IMR-90 (cell line): ENCODE measurements around the gene SYNE2. TPM values are rescaled to one million over a fixed set of nuclear protein-coding genes. Genes with fewer than 3 reads are reported as not detected.

Source experiments
- ATAC-seq: fragments of 200-7000 bp; cut with Tn5 transposase; 2 replicates; pipeline ENCODE4 v1.9.1; 2020; ENCODE audit warnings: low read depth, mild to moderate bottlenecking, moderate library complexity
- BruUV-seq: library from RNA; stranded (reverse); fragments of 400-500 nt; replicated peaks from 2 replicates; lab custom pipeline; 2021; lab: Mats Ljungman, UMichigan
- CTCF ChIA-PET: fragments of 300-600 bp; formaldehyde crosslinking; extraction: SDS; loops from one replicate; lab custom pipeline; 2021; ENCODE audit warnings: antibody characterized with exemption; lab: Yijun Ruan, JAX
- POLR2A ChIA-PET: fragments of 300-600 bp; sonication (Branson Sonifier 250); formaldehyde crosslinking; loops from one replicate; lab custom pipeline; 2022; ENCODE audit warnings: antibody characterized with exemption; ENCODE audit not compliant: unreplicated experiment; lab: Charles Lee
- DNase-seq: peaks from one replicate; pipeline ENCODE4 v3.0.0; 2013
- H2AFZ ChIP-seq: replicated peaks from 2 replicates; pipeline ENCODE3; 2013; ENCODE audit warnings: low read length, mild to moderate bottlenecking; ENCODE audit not compliant: poor library complexity
- H2AK5ac ChIP-seq: 2 replicates; pipeline ENCODE4 v1.6.1; 2013; ENCODE audit warnings: low read depth, low read length, inconsistent platforms
- H2AK9ac ChIP-seq: replicated peaks from 2 replicates; pipeline ENCODE3; 2013; ENCODE audit warnings: mild to moderate bottlenecking, low read depth, low read length, moderate library complexity; ENCODE audit not compliant: poor library complexity
- H2BK120ac ChIP-seq: 2 replicates; pipeline ENCODE4 v1.6.1; 2013; ENCODE audit warnings: low read depth, low read length, inconsistent platforms
- H2BK15ac ChIP-seq: 3 replicates; pipeline ENCODE4 v1.6.1; 2013; ENCODE audit warnings: low read depth, low read length, inconsistent platforms
- H2BK20ac ChIP-seq: 2 replicates; pipeline ENCODE4 v1.6.1; 2013; ENCODE audit warnings: low read depth, mild to moderate bottlenecking, inconsistent platforms, low read length, moderate library complexity
- H2BK5ac ChIP-seq: 2 replicates; pipeline ENCODE4 v1.6.1; 2013; ENCODE audit warnings: mild to moderate bottlenecking, low read depth, low read length, inconsistent platforms; ENCODE audit not compliant: poor library complexity, severe bottlenecking
- H3K14ac ChIP-seq: replicated peaks from 2 replicates; pipeline ENCODE4 v1.6.1; 2013; ENCODE audit warnings: low read depth, low read length, inconsistent platforms
- H3K18ac ChIP-seq: 2 replicates; pipeline ENCODE4 v1.6.1; 2013; ENCODE audit warnings: low read depth, low read length, control low read depth
- H3K23ac ChIP-seq: 2 replicates; pipeline ENCODE4 v1.6.1; 2013; ENCODE audit warnings: low read depth, low read length, inconsistent platforms
- H3K27ac ChIP-seq: 2 replicates; pipeline ENCODE4 v1.5.1; 2013; ENCODE audit warnings: mild to moderate bottlenecking, control low read depth, low read length; ENCODE audit not compliant: insufficient read depth
- H3K27me3 ChIP-seq: 2 replicates; pipeline ENCODE4 v1.6.1; 2013; ENCODE audit warnings: low read length; ENCODE audit not compliant: control insufficient read depth, insufficient read depth
- H3K36me3 ChIP-seq: 2 replicates; pipeline ENCODE4 v1.6.1; 2013; ENCODE audit warnings: low read length, mixed read lengths; ENCODE audit not compliant: control insufficient read depth, insufficient read depth
- H3K4ac ChIP-seq: 2 replicates; pipeline ENCODE4 v1.6.1; 2013; ENCODE audit warnings: low read depth, low read length, inconsistent platforms
- H3K4me1 ChIP-seq: 2 replicates; pipeline ENCODE4 v1.6.1; 2013; ENCODE audit warnings: low read length, mixed read lengths; ENCODE audit not compliant: control insufficient read depth, insufficient read depth
- H3K4me2 ChIP-seq: 2 replicates; pipeline ENCODE4 v1.6.1; 2013; ENCODE audit warnings: low read depth, mild to moderate bottlenecking, control low read depth, low read length, moderate library complexity
- H3K4me3 ChIP-seq: 2 replicates; pipeline ENCODE4 v1.5.1; 2013; ENCODE audit warnings: low read depth, mild to moderate bottlenecking, control low read depth, low read length, moderate library complexity; ENCODE audit not compliant: insufficient read depth
- H3K56ac ChIP-seq: 2 replicates; pipeline ENCODE4 v1.6.1; 2013; ENCODE audit warnings: low read length, inconsistent platforms; ENCODE audit not compliant: insufficient read depth; ENCODE audit errors: extremely low read depth
- H3K79me1 ChIP-seq, 2 experiments: 2 replicates each; pipeline ENCODE4 v1.6.1; 2013; ENCODE audit warnings: low read length in 2 of 2, inconsistent platforms in 1 of 2, low read depth in 1 of 2
- H3K9ac ChIP-seq: 2 replicates; pipeline ENCODE4 v1.6.1; 2013; ENCODE audit warnings: low read depth, low read length, control low read depth
- H3K9me1 ChIP-seq: 2 replicates; pipeline ENCODE4 v1.6.1; 2013; ENCODE audit warnings: low read length, inconsistent platforms; ENCODE audit not compliant: insufficient read depth
- H3K9me3 ChIP-seq: 2 replicates; pipeline ENCODE4 v1.6.1; 2013; ENCODE audit warnings: low read length; ENCODE audit not compliant: control insufficient read depth, insufficient read depth
- H4K20me1 ChIP-seq: 2 replicates; pipeline ENCODE4 v1.6.1; 2013; ENCODE audit warnings: low read length, inconsistent platforms; ENCODE audit not compliant: insufficient read depth
- H4K5ac ChIP-seq: 2 replicates; pipeline ENCODE4 v1.6.1; 2013; ENCODE audit warnings: mild to moderate bottlenecking, low read depth, low read length, control low read depth
- H4K8ac ChIP-seq, 2 experiments: 2 replicates each; pipeline ENCODE4 v1.6.1; 2013; ENCODE audit warnings: low read depth in 2 of 2, low read length in 2 of 2, control low read depth in 1 of 2, inconsistent platforms in 1 of 2
- H4K91ac ChIP-seq: 2 replicates; pipeline ENCODE4 v1.6.1; 2013; ENCODE audit warnings: low read depth, low read length, inconsistent platforms; ENCODE audit not compliant: insufficient read depth
- CEBPB ChIP-seq: IDR thresholded peaks from 2 replicates; pipeline ENCODE4 v1.6.1; 2012; ENCODE audit warnings: low read depth, low read length, improper control_type of control experiment
- CHD1 ChIP-seq: IDR thresholded peaks from 2 replicates; pipeline ENCODE4 v1.6.1; 2012; ENCODE audit warnings: low read depth, low read length, improper control_type of control experiment
- CTCF ChIP-seq: conservative IDR thresholded peaks from 2 replicates; pipeline ENCODE4 v1.5.1; 2012; ENCODE audit warnings: mild to moderate bottlenecking, low read depth, low read length, improper control_type of control experiment
- MAFK ChIP-seq: IDR thresholded peaks from 2 replicates; pipeline ENCODE4 v1.6.1; 2012; ENCODE audit warnings: low read depth, low read length, improper control_type of control experiment
- MXI1 ChIP-seq: IDR thresholded peaks from 2 replicates; pipeline ENCODE4 v1.6.1; 2012; ENCODE audit warnings: low read depth, mild to moderate bottlenecking, low read length, moderate library complexity, borderline replicate concordance
- RFX5 ChIP-seq: IDR thresholded peaks from 2 replicates; pipeline ENCODE4 v1.8.0; 2012; ENCODE audit warnings: low read depth, mild to moderate bottlenecking, low read length, moderate library complexity
- WGBS, 2 experiments: methylation state at CpG; one replicate each; pipeline versions ENCODE4 v1.1.5 to v1.1.7; 2013; ENCODE audit warnings: missing lambda C conversion rate in 2 of 2; ENCODE audit not compliant: insufficient read length in 1 of 2; ENCODE audit errors: extremely low coverage in 2 of 2; 5-methylcytosine and 5-hydroxymethylcytosine counted together
- dilution Hi-C: fragments of 300-500 bp; cut with HindIII; formaldehyde crosslinking; loops from one replicate; pipeline ENCODE4 v1.14.3; 2018; ENCODE audit warnings: low sequenced_read_pairs; ENCODE audit not compliant: unreplicated experiment
- in situ Hi-C: fragments of 300-500 bp; cut with MboI; formaldehyde crosslinking; loops from 3 replicates; pipeline ENCODE4 v1.14.3; 2019; ENCODE audit warnings: low sequenced_read_pairs, inconsistent platforms, mixed read lengths
- intact Hi-C: fragments of 100-400 bp; cut with micrococcal nuclease; formaldehyde crosslinking; loops from 2 replicates; pipeline ENCODE4 v1.10.0; 2022
- polyA plus RNA-seq, 3 experiments: library from polyadenylated mRNA; depleted of rRNA; stranded (reverse); fragments of >200 nt; gene quantifications; 2 replicates each; pipeline ENCODE4 v1.2.3, GENCODE V29; 2012; ENCODE audit warnings: low replicate concordance in 1 of 3
- total RNA-seq: library from RNA; depleted of rRNA; stranded (reverse); fragments of >200 nt; gene quantifications from 2 replicates; pipeline ENCODE4 v1.2.3, GENCODE V29; 2012

The SYNE2 gene
- total and polyA plus RNA-seq, 2 of the 4 experiments (the other 2 are of a cell fraction): 5.2 to 28.9 TPM

GRCh38 chr14:64221391-64222003, 368.7 kb downstream of the SYNE2 start:
- no TSS peak for BruUV-seq
- intact Hi-C loops (no loop called here), in situ Hi-C loops (no loop called here), dilution Hi-C loops (no loop called here)
- Histone ChIP-seq H3K27ac (no peak overlapping the region), H4K20me1 (no peaks in the 10 kb centered on the region), H3K14ac (no peak overlapping the region), H3K36me3 (peaks cover 9% of the 10 kb centered on the region; the same call in 1 of the 2 replicates), H3K23ac (no peak overlapping the region), H3K4ac (no peak overlapping the region), H2BK20ac (no peak overlapping the region), H3K79me1 (no peaks in the 10 kb centered on the region), H3K9ac (no peak overlapping the region), H4K91ac (no peak overlapping the region), H4K5ac (no peak overlapping the region), H3K9me3 (no peaks in the 10 kb centered on the region), H2AK5ac (no peak overlapping the region), H3K4me1 (no peaks in the 10 kb centered on the region), H3K56ac (no peak overlapping the region), H3K4me2 (no peak overlapping the region), H4K8ac (no peak overlapping the region), H3K18ac (no peak overlapping the region), H2AFZ (no peak overlapping the region), H2BK5ac (no peak overlapping the region), H2BK120ac (no peak overlapping the region), H2AK9ac (no peak overlapping the region), H3K4me3 (no peak overlapping the region), H3K9me1 (peaks cover 3% of the 10 kb centered on the region; the same call in 1 of the 2 replicates), H3K27me3 (no peaks in the 10 kb centered on the region), H2BK15ac (no peak overlapping the region)
- CTCF ChIA-PET: no interaction called here
- POLR2A ChIA-PET: no interaction called here
- WGBS, 2 experiments: 98% methylated on average over 7 of the region's 14 CpGs; no CpG with 5 or more reads in 1 of the 2 experiments
- TF ChIP-seq CHD1: no peak
- TF ChIP-seq MAFK: no peak
- TF ChIP-seq MXI1: no peak
- TF ChIP-seq CEBPB: no peak
- TF ChIP-seq CTCF: no peak
- TF ChIP-seq RFX5: no peak
- ATAC-seq: no peak
- no peak for DNase-seq
